Measurements from ENCODE around the gene MEIS2. TPM values are rescaled to one million over a fixed set of nuclear protein-coding genes. Genes with fewer than 3 reads are reported as not detected.
A peak's percentile ranks its signal among the peaks of the same experiment; 100 is the strongest.

Gene MEIS2
- 10 to 100 TPM; 31.8 to 48.0 (median 42.8) TPM for total RNA-seq (2021; fragmentation: NEBNext Ultra II Directional; extraction: Animal tissue kit (Norgen Biotek cat#: 25700))
- long read RNA-seq, partial matches to known transcripts: 5 of 24 reads
- long read RNA-seq, other reads (novel, unspliced or antisense): 17 of 24 reads

- peaks cover 44% of the 10 kb centered on the region for H3K36me3 Mint-ChIP-seq (ENCODE audit: low read depth)
These were observed at the start of gene MEIS2 for GRCh38 chr15:37100109-37100965. Gene MEIS2 (minus strand): TSS chr15:37100549. CDS start chr15:37099466, 1,083 bp downstream.

GRCh38 chr15:37149146-37149545, 48.8 kb upstream of the MEIS2 start:
- DNase-seq: no peak
- Mint-ChIP-seq H3K4me3 (no peak overlapping the region), H3K36me3 (ENCODE audit: low read depth) (no peaks in the 10 kb centered on the region), H3K4me1 (ENCODE audit: low read depth) (no peaks in the 10 kb centered on the region), H3K9me3 (no peaks in the 10 kb centered on the region), H3K27me3 (ENCODE audit: insufficient read depth) (peaks cover 12% of the 10 kb centered on the region), H3K27ac (no peak overlapping the region)
- no peak for TF ChIP-seq CTCF (IDR thresholded peaks at IDR 0.05)

More at GRCh38 chr15:37100109-37100965, at the start of gene MEIS2:
- Mint-ChIP-seq H3K4me3 (peak within 1 kb of the TSS; percentile 98), H3K9me3 (no peaks in the 10 kb centered on the region), H3K27me3 (ENCODE audit: insufficient read depth) (peaks cover 17% of the 10 kb centered on the region), H3K27ac (peak within 1 kb of the TSS; percentile 98), H3K4me1 (ENCODE audit: low read depth) (peaks cover 45% of the 10 kb centered on the region)
- TF ChIP-seq CTCF (IDR thresholded peaks at IDR 0.05): no peak
- DNase-seq: peak; percentile 87

- H3K9me3 Mint-ChIP-seq: no peaks in the 10 kb centered on the region
- no peak overlapping the region for H3K27ac Mint-ChIP-seq
These were observed 48.4 kb upstream of the MEIS2 start for GRCh38 chr15:37148714-37149113.

GRCh38 chr15:37143351-37143750, 43.0 kb upstream of the MEIS2 start:
- Mint-ChIP-seq H3K36me3 (ENCODE audit: low read depth) (no peaks in the 10 kb centered on the region), H3K27ac (no peak overlapping the region), H3K4me1 (ENCODE audit: low read depth) (peaks cover 8% of the 10 kb centered on the region; the same call in 1 of the 2 replicates), H3K27me3 (ENCODE audit: insufficient read depth) (no peaks in the 10 kb centered on the region), H3K4me3 (no peak overlapping the region), H3K9me3 (no peaks in the 10 kb centered on the region)
- no peak for TF ChIP-seq CTCF (IDR thresholded peaks at IDR 0.05)
- no peak for DNase-seq

More at GRCh38 chr15:37148714-37149113, 48.4 kb upstream of the MEIS2 start:
- Mint-ChIP-seq H3K4me1 (ENCODE audit: low read depth) (no peaks in the 10 kb centered on the region), H3K36me3 (ENCODE audit: low read depth) (no peaks in the 10 kb centered on the region), H3K4me3 (no peak overlapping the region), H3K27me3 (ENCODE audit: insufficient read depth) (peaks cover 9% of the 10 kb centered on the region; the same call in 1 of the 2 replicates)
- no peak for DNase-seq
- TF ChIP-seq CTCF (IDR thresholded peaks at IDR 0.05): no peak

- Mint-ChIP-seq H3K27me3 (ENCODE audit: insufficient read depth) (no peaks in the 10 kb centered on the region), H3K4me1 (ENCODE audit: low read depth) (peaks cover 8% of the 10 kb centered on the region; the same call in 1 of the 2 replicates), H3K4me3 (no peak overlapping the region), H3K36me3 (ENCODE audit: low read depth) (no peaks in the 10 kb centered on the region), H3K9me3 (no peaks in the 10 kb centered on the region), H3K27ac (no peak overlapping the region)
- no peak for TF ChIP-seq CTCF (IDR thresholded peaks at IDR 0.05)
- no peak for DNase-seq
These were observed 42.0 kb upstream of the MEIS2 start for GRCh38 chr15:37142371-37142770.

Data from HFFc6 (cell line).